WTC11 (cell line): Measurements from ENCODE around the gene KICS2.

Experiments used
- ATF3 ChIP-seq: sonication (generic); formaldehyde crosslinking; conservative IDR thresholded peaks from 2 replicates; pipeline ENCODE4 v1.8.1; 2022; ENCODE audit warnings: mild to moderate bottlenecking, missing genetic modification reagents
- TEAD4 ChIP-seq: sonication (generic); formaldehyde crosslinking; IDR thresholded peaks from 2 replicates; pipeline ENCODE4 v1.8.0; 2022; ENCODE audit warnings: mild to moderate bottlenecking, missing genetic modification reagents
- TF ChIP-seq, protein P1 (sequence below): sonication (generic); formaldehyde crosslinking; IDR thresholded peaks from 2 replicates; pipeline ENCODE4 v1.8.1; 2023; ENCODE audit warnings: mild to moderate bottlenecking, missing genetic modification reagents, moderate library complexity

DNA sequence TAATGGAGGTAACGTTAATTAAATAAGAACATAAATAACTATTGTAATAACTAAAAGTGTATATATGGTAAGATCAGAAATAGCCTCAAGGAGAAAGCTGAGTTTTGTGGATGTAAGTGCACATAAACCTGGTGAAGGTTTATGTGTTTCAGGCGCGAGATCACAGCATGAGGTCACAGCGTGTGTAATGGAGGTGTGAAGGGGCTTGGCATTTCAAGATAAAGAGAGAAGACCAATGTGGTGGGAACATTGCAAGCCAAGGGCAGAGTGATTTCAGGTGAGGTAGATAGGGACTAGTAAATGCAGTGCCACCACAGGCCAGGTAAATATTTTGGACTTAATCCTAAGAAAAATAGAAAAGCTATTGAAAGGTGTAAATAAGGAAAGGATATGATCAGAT, 21.7 kb upstream of the KICS2 start:
- no peak for TF ChIP-seq TEAD4 (CRISPR knock-in tag)
- TF ChIP-seq ATF3 (CRISPR knock-in tag) = no peak
- TF ChIP-seq, protein P1, sequence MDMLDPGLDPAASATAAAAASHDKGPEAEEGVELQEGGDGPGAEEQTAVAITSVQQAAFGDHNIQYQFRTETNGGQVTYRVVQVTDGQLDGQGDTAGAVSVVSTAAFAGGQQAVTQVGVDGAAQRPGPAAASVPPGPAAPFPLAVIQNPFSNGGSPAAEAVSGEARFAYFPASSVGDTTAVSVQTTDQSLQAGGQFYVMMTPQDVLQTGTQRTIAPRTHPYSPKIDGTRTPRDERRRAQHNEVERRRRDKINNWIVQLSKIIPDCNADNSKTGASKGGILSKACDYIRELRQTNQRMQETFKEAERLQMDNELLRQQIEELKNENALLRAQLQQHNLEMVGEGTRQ (CRISPR knock-in tag) = no peak
